SK-N-MC (cell line): ENCODE measurements around the gene RNF13.

Source experiments
- EZH2 ChIP-seq: fragments of 200-600 bp; sonication (generic); IDR thresholded peaks from one replicate; pipeline ENCODE4 v1.6.1; 2017; ENCODE audit warnings: antibody characterized with exemption
- POLR2AphosphoS5 ChIP-seq: IDR thresholded peaks from 2 replicates; pipeline ENCODE4 v1.6.1; 2012; ENCODE audit warnings: mild to moderate bottlenecking, low read depth, low read length, borderline replicate concordance

DNA sequence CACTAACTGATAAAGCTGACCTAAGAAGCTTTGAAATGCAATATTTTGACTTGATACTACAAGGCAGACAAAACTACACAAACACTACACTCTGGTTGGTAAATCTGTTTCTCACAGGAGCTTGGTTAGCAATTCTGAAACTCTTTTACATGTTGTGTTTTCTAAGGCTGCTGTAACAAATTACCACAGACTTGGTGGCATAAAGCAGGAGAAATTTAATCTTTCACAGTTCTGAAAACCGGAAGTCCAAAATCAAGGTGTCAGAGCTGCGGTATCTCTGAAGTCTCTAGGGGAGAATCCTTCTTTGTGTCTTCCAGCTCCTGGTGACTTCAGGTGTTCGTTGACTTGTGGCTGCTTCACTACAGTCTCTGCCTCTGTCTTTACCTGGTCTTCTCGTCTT, 170.6 kb downstream of the RNF13 start:
- TF ChIP-seq POLR2AphosphoS5 (no peak), EZH2 (no peak)
